HCT116 (cell line): ENCODE data around the gene LRRN1. TPM values are rescaled to one million over a fixed set of nuclear protein-coding genes. Genes with fewer than 3 reads are reported as not detected.

Experiments used
- ATAC-seq: fragments of 200-7000 bp; cut with Tn5 transposase; 2 replicates; pipeline ENCODE4 v1.9.1; 2020; ENCODE audit warnings: mild to moderate bottlenecking, moderate library complexity
- BruUV-seq: library from RNA; stranded (reverse); fragments of 400-500 nt; replicated peaks from 2 replicates; lab custom pipeline; 2021; lab: Mats Ljungman, UMichigan
- CTCF ChIA-PET: fragments of 300-600 bp; sonication (Branson Sonifier 250); formaldehyde crosslinking; loops from one replicate; lab custom pipeline; 2021; ENCODE audit warnings: antibody characterized with exemption; lab: Charles Lee
- POLR2A ChIA-PET: fragments of 300-600, 350-600 bp; sonication (Branson Sonifier 250); formaldehyde crosslinking; loops from one replicate; lab custom pipeline; 2021; ENCODE audit warnings: antibody characterized with exemption; lab: Charles Lee
- RAD21 ChIA-PET, 2 experiments: fragments of 300-600 bp; sonication (Branson Sonifier 250); formaldehyde crosslinking; loops; one replicate each; lab custom pipeline; 2023; ENCODE audit warnings: low total read pairs in 2 of 2; ENCODE audit not compliant: uncharacterized antibody in 2 of 2, unreplicated experiment in 2 of 2, low non-redundant PET in 1 of 2; lab: Charles Lee
- DNase-seq: peaks from one replicate; pipeline ENCODE4 v3.0.0-alpha.2; 2010; ENCODE audit warnings: low read depth, low spot score
- H2AFZ ChIP-seq: fragments of 200-600 bp; shearing (Covaris generic), sonication (generic); 2 replicates; pipeline ENCODE4 v1.6.1; 2017; ENCODE audit warnings: low read depth, mixed run types, mixed read lengths, antibody characterized with exemption, low read length; ENCODE audit not compliant: poor library complexity, severe bottlenecking
- H3K27ac ChIP-seq: 2 replicates; pipeline ENCODE4 v1.5.1; 2012; ENCODE audit warnings: low read depth, low read length
- H3K27me3 ChIP-seq: fragments of 200-600 bp; sonication (generic); 2 replicates; pipeline ENCODE4 v1.6.1; 2016; ENCODE audit warnings: mixed run types, low read length, mixed read lengths; ENCODE audit not compliant: insufficient read depth
- H3K36me3 ChIP-seq, 2 experiments: fragments of 200-500 bp in 1 of 2; fragments of 200-600 bp in 1 of 2; sonication (Bioruptor generic) in 1 of 2; sonication (generic) in 1 of 2; 2 replicates each; pipeline versions ENCODE4 v1.5.1 to v1.6.1; 2014 to 2016; ENCODE audit warnings: low read length in 2 of 2, inconsistent platforms in 1 of 2, mixed read lengths in 1 of 2, mixed run types in 1 of 2; ENCODE audit not compliant: insufficient read depth in 2 of 2, control insufficient read depth in 1 of 2
- H3K4me1 ChIP-seq, 2 experiments: fragments of 200-600 bp in 1 of 2; sonication (generic) in 1 of 2; 2 replicates each; pipeline versions ENCODE4 v1.5.1 to v1.6.1; 2012 to 2017; ENCODE audit warnings: low read length in 2 of 2, inconsistent platforms in 1 of 2, mild to moderate bottlenecking in 1 of 2, mixed read lengths in 1 of 2, mixed run types in 1 of 2, moderate library complexity in 1 of 2; ENCODE audit not compliant: insufficient read depth in 2 of 2, control insufficient read depth in 1 of 2
- H3K4me2 ChIP-seq: fragments of 200-600 bp; sonication (generic); 2 replicates; pipeline ENCODE4 v1.6.1; 2017; ENCODE audit warnings: mixed run types, low read length, mixed read lengths
- H3K4me3 ChIP-seq, 2 experiments: fragments of 200-600 bp in 1 of 2; sonication (generic) in 1 of 2; replicated peaks in 1 of 2; 2 replicates each; pipeline ENCODE4 v1.5.1; 2011 to 2016; ENCODE audit warnings: low read length in 2 of 2, control low read depth in 1 of 2, low read depth in 1 of 2, mild to moderate bottlenecking in 1 of 2, mixed read lengths in 1 of 2, mixed run types in 1 of 2
- H3K79me2 ChIP-seq: fragments of 200-600 bp; sonication (generic); 2 replicates; pipeline ENCODE4 v1.6.1; 2017; ENCODE audit warnings: mild to moderate bottlenecking, mixed run types, low read length, moderate library complexity, mixed read lengths; ENCODE audit not compliant: insufficient read depth
- H3K9ac ChIP-seq: fragments of 200-600 bp; sonication (generic); 2 replicates; pipeline ENCODE4 v1.6.1; 2016; ENCODE audit warnings: low read length, mixed read lengths
- H3K9me2 ChIP-seq: fragments of 200-600 bp; sonication (generic), shearing (Covaris generic); 2 replicates; pipeline ENCODE4 v1.6.1; 2017; ENCODE audit warnings: mixed run types, mild to moderate bottlenecking, moderate library complexity; ENCODE audit not compliant: insufficient read depth
- H3K9me3 ChIP-seq, 2 experiments: fragments of 200-500 bp in 1 of 2; fragments of 200-600 bp in 1 of 2; sonication (Bioruptor generic) in 1 of 2; sonication (generic) in 1 of 2; 2 replicates each; pipeline ENCODE4 v1.6.1; 2014 to 2017; ENCODE audit warnings: low read length in 2 of 2, mixed read lengths in 2 of 2, inconsistent platforms in 1 of 2, low read depth in 1 of 2, mild to moderate bottlenecking in 1 of 2, mixed run types in 1 of 2, moderate library complexity in 1 of 2; ENCODE audit not compliant: control insufficient read depth in 1 of 2, insufficient read depth in 1 of 2
- H4K20me1 ChIP-seq: fragments of 200-600 bp; sonication (generic), shearing (Covaris generic); 2 replicates; pipeline ENCODE4 v1.6.1; 2017; ENCODE audit warnings: mixed run types, mild to moderate bottlenecking, moderate library complexity; ENCODE audit not compliant: insufficient read depth
- CBX3 ChIP-seq: IDR thresholded peaks from 2 replicates; pipeline ENCODE4 v1.6.1; 2012; ENCODE audit warnings: low read depth
- ELF1 ChIP-seq: IDR thresholded peaks from 2 replicates; pipeline ENCODE4 v1.6.1; 2012; ENCODE audit warnings: low read depth, borderline replicate concordance
- FOSL1 ChIP-seq: IDR thresholded peaks from 2 replicates; pipeline ENCODE4 v1.6.1; 2012; ENCODE audit warnings: low read depth
- JUND ChIP-seq: IDR thresholded peaks from 2 replicates; pipeline ENCODE4 v1.6.1; 2012
- POLR2AphosphoS5 ChIP-seq: IDR thresholded peaks from 2 replicates; pipeline ENCODE4 v1.6.1; 2011; ENCODE audit warnings: mild to moderate bottlenecking, low read depth, low read length, moderate library complexity
- SIN3A ChIP-seq: IDR thresholded peaks from 2 replicates; pipeline ENCODE4 v1.6.1; 2012; ENCODE audit warnings: low read depth
- SRF ChIP-seq: IDR thresholded peaks from 2 replicates; pipeline ENCODE4 v1.6.1; 2012; ENCODE audit warnings: low read depth
- YY1 ChIP-seq: IDR thresholded peaks from 2 replicates; pipeline ENCODE4 v1.6.1; 2011; ENCODE audit warnings: low read length, low read depth, moderate library complexity, mild to moderate bottlenecking; ENCODE audit not compliant: insufficient replicate concordance; ENCODE audit errors: extremely low read depth
- ZNF274 ChIP-seq: fragments of 200-500 bp; sonication (Bioruptor generic); IDR thresholded peaks from 2 replicates; pipeline ENCODE4 v1.6.1; 2014; ENCODE audit warnings: mild to moderate bottlenecking, low read depth, low read length, inconsistent platforms
- intact Hi-C: fragments of 100-400 bp; cut with micrococcal nuclease; formaldehyde crosslinking; loops from 2 replicates; pipeline ENCODE4 v1.10.0; 2022
- total RNA-seq: library from RNA; stranded (reverse); gene quantifications from one replicate; pipeline ENCODE4 v1.2.1, GENCODE V29; 2021; ENCODE audit not compliant: unreplicated experiment
- TF ChIP-seq, protein P1 (sequence below): IDR thresholded peaks from 2 replicates; pipeline ENCODE4 v1.6.1; 2011; ENCODE audit warnings: mild to moderate bottlenecking, low read length, moderate library complexity; ENCODE audit not compliant: insufficient replicate concordance; ENCODE audit errors: extremely low read depth
- TF ChIP-seq, protein P2 (sequence below): IDR thresholded peaks from 2 replicates; pipeline ENCODE4 v1.6.1; 2012
- TF ChIP-seq, protein P3 (sequence below): IDR thresholded peaks from 2 replicates; pipeline ENCODE4 v1.6.1; 2012; ENCODE audit warnings: low read depth

The LRRN1 gene
- total RNA-seq, 1 experiment from 2014 or later, result 0.10 TPM

DNA sequence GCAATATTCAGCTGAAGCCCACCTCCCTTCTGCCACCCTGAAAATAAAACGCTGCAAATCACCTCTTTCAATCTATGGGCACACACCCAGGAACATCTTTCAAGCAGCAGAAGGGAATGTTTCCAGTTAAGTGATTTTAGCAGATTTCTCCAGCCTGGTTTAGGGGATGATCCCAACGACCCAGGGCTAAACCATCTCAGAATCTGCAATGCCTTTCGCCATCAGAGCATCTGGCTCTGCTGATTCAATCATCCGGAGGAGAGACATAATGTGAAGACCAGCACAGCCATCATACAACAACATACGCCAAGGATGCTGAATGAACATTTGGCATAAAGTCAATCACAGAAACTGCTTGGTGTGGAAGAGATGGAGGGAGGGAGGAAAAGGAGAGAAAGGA is 15.5 kb upstream of the LRRN1 start:
- Histone ChIP-seq H3K9ac (no peak overlapping the region), H3K4me1 (no peaks in the 10 kb centered on the region), H3K36me3 (no peaks in the 10 kb centered on the region), H3K9me2 (no peaks in the 10 kb centered on the region), H3K27me3 (no peaks in the 10 kb centered on the region), H3K4me3 (no peak overlapping the region), H3K9me3 (peaks cover 4 to 10% of the 10 kb centered on the region in 2 experiments; a peak in 2 of 4 replicates), H4K20me1 (no peaks in the 10 kb centered on the region), H3K27ac (no peak overlapping the region), H3K4me2 (no peak overlapping the region), H2AFZ (no peak overlapping the region), H3K79me2 (no peaks in the 10 kb centered on the region)
- ATAC-seq (no peak), DNase-seq (no peak)
- intact Hi-C loops, result no loop called here
- no TSS peak for BruUV-seq
- ChIA-PET CTCF (no interaction called here), POLR2A (no interaction called here), RAD21 (no interaction called here)
- TF ChIP-seq ELF1, result no peak
- no peak for TF ChIP-seq YY1
- no peak for TF ChIP-seq CBX3
- TF ChIP-seq, protein P1, sequence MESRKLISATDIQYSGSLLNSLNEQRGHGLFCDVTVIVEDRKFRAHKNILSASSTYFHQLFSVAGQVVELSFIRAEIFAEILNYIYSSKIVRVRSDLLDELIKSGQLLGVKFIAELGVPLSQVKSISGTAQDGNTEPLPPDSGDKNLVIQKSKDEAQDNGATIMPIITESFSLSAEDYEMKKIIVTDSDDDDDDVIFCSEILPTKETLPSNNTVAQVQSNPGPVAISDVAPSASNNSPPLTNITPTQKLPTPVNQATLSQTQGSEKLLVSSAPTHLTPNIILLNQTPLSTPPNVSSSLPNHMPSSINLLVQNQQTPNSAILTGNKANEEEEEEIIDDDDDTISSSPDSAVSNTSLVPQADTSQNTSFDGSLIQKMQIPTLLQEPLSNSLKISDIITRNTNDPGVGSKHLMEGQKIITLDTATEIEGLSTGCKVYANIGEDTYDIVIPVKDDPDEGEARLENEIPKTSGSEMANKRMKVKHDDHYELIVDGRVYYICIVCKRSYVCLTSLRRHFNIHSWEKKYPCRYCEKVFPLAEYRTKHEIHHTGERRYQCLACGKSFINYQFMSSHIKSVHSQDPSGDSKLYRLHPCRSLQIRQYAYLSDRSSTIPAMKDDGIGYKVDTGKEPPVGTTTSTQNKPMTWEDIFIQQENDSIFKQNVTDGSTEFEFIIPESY, result no peak
- no peak for TF ChIP-seq FOSL1
- TF ChIP-seq POLR2AphosphoS5, result no peak
- no peak for TF ChIP-seq ZNF274
- TF ChIP-seq, protein P2, sequence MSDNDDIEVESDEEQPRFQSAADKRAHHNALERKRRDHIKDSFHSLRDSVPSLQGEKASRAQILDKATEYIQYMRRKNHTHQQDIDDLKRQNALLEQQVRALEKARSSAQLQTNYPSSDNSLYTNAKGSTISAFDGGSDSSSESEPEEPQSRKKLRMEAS, result no peak
- TF ChIP-seq JUND, result no peak
- no peak for TF ChIP-seq SRF
- no peak for TF ChIP-seq SIN3A
- TF ChIP-seq, protein P3, sequence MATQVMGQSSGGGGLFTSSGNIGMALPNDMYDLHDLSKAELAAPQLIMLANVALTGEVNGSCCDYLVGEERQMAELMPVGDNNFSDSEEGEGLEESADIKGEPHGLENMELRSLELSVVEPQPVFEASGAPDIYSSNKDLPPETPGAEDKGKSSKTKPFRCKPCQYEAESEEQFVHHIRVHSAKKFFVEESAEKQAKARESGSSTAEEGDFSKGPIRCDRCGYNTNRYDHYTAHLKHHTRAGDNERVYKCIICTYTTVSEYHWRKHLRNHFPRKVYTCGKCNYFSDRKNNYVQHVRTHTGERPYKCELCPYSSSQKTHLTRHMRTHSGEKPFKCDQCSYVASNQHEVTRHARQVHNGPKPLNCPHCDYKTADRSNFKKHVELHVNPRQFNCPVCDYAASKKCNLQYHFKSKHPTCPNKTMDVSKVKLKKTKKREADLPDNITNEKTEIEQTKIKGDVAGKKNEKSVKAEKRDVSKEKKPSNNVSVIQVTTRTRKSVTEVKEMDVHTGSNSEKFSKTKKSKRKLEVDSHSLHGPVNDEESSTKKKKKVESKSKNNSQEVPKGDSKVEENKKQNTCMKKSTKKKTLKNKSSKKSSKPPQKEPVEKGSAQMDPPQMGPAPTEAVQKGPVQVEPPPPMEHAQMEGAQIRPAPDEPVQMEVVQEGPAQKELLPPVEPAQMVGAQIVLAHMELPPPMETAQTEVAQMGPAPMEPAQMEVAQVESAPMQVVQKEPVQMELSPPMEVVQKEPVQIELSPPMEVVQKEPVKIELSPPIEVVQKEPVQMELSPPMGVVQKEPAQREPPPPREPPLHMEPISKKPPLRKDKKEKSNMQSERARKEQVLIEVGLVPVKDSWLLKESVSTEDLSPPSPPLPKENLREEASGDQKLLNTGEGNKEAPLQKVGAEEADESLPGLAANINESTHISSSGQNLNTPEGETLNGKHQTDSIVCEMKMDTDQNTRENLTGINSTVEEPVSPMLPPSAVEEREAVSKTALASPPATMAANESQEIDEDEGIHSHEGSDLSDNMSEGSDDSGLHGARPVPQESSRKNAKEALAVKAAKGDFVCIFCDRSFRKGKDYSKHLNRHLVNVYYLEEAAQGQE, result no peak
